Measurements from ENCODE around the gene IGF2R.

Gene IGF2R

GRCh38 chr6:160050022-160050421 is 81.1 kb downstream of the IGF2R start:
- no peak for DNase-seq

- no peak for DNase-seq
These were observed 82.5 kb downstream of the IGF2R start for GRCh38 chr6:160051390-160051789.

GRCh38 chr6:160054271-160054670 is 85.4 kb downstream of the IGF2R start:
- no peak for DNase-seq

- no peak for DNase-seq
These were observed 86.0 kb downstream of the IGF2R start for GRCh38 chr6:160054913-160055312.

GRCh38 chr6:160055378-160055777 is 86.5 kb downstream of the IGF2R start:
- DNase-seq: no peak

- no peak for DNase-seq
These were observed 86.9 kb downstream of the IGF2R start for GRCh38 chr6:160055813-160056212.

GRCh38 chr6:160057080-160057479 is 88.2 kb downstream of the IGF2R start:
- DNase-seq: no peak

- no peak for DNase-seq
These were observed 89.8 kb downstream of the IGF2R start for GRCh38 chr6:160058603-160059215.

GRCh38 chr6:160060221-160060620 is 91.3 kb downstream of the IGF2R start:
- DNase-seq: no peak

GRCh38 chr6:160060920-160061447 is 92.1 kb downstream of the IGF2R start:
- DNase-seq: no peak

GRCh38 chr6:160063771-160064413 is 95.0 kb downstream of the IGF2R start:
- no peak for DNase-seq

- no peak for DNase-seq
These were observed 96.3 kb downstream of the IGF2R start for GRCh38 chr6:160065200-160065599.

- DNase-seq: no peak
These were observed 98.7 kb downstream of the IGF2R start for GRCh38 chr6:160067564-160067963.

GRCh38 chr6:160068346-160068745 is 99.5 kb downstream of the IGF2R start:
- DNase-seq: no peak

GRCh38 chr6:160069050-160069454 is 100.2 kb downstream of the IGF2R start:
- DNase-seq: no peak

- DNase-seq: no peak
These were observed 100.6 kb downstream of the IGF2R start for GRCh38 chr6:160069459-160069858.

GRCh38 chr6:160070427-160070826 is 101.5 kb downstream of the IGF2R start:
- no peak for DNase-seq

GRCh38 chr6:160070831-160071230 is 101.9 kb downstream of the IGF2R start:
- no peak for DNase-seq

- no peak for DNase-seq
These were observed 103.2 kb downstream of the IGF2R start for GRCh38 chr6:160071805-160072690.

GRCh38 chr6:160073272-160073671 is 104.4 kb downstream of the IGF2R start:
- DNase-seq: no peak

GRCh38 chr6:160076009-160076408 is 107.1 kb downstream of the IGF2R start:
- no peak for DNase-seq

GRCh38 chr6:160077024-160077423 is 108.1 kb downstream of the IGF2R start:
- DNase-seq: no peak

GRCh38 chr6:160077526-160077925 is 108.6 kb downstream of the IGF2R start:
- DNase-seq: no peak

Data from SHP77 (cell line).